Liver (tissue), 3 donors: ENCODE data around the gene TCERG1L.

ENCODE experiments used
- CTCF ChIP-seq: fragments of 150-350 bp; IDR thresholded peaks from 2 replicates; pipeline ENCODE4 v1.5.1; 2017; ENCODE audit warnings: improper control_type of control experiment, low read depth, low read length; ENCODE audit not compliant: missing input control
- FOXA1 ChIP-seq: IDR thresholded peaks from 2 replicates; pipeline ENCODE4 v1.6.1; 2016; ENCODE audit warnings: antibody characterized with exemption
- GABPA ChIP-seq, 2 donors: IDR thresholded peaks in 1 of 2; conservative IDR thresholded peaks in 1 of 2; 2 replicates each; pipeline ENCODE4 v1.6.1; 2016; ENCODE audit warnings: antibody characterized with exemption in 2 of 2, mild to moderate bottlenecking in 1 of 2, moderate library complexity in 1 of 2
- HNF4A ChIP-seq, 2 donors: conservative IDR thresholded peaks; 2 replicates each; pipeline ENCODE4 v1.6.1; 2016; ENCODE audit warnings: antibody characterized with exemption in 2 of 2, mild to moderate bottlenecking in 2 of 2
- JUND ChIP-seq, 2 donors: IDR thresholded peaks; 2 replicates each; pipeline ENCODE4 v1.6.1; 2016; ENCODE audit warnings: antibody characterized with exemption in 2 of 2
- RAD21 ChIP-seq, 2 donors: IDR thresholded peaks; 2 replicates each; pipeline ENCODE4 v1.6.1; 2016; ENCODE audit warnings: antibody characterized with exemption in 2 of 2, mild to moderate bottlenecking in 2 of 2
- SP1 ChIP-seq: IDR thresholded peaks from 2 replicates; pipeline ENCODE4 v1.6.1; 2018; ENCODE audit warnings: antibody characterized with exemption, mild to moderate bottlenecking
- TAF1 ChIP-seq: conservative IDR thresholded peaks from 2 replicates; pipeline ENCODE4 v1.6.1; 2016; ENCODE audit warnings: antibody characterized with exemption, mild to moderate bottlenecking
- YY1 ChIP-seq: IDR thresholded peaks from 2 replicates; pipeline ENCODE4 v1.6.1; 2016; ENCODE audit warnings: antibody characterized with exemption, mild to moderate bottlenecking
- TF ChIP-seq, protein P1 (sequence below): IDR thresholded peaks from 2 replicates; pipeline ENCODE4 v1.6.1; 2016; ENCODE audit warnings: antibody characterized with exemption
- TF ChIP-seq, protein P2 (sequence below): IDR thresholded peaks from 2 replicates; pipeline ENCODE4 v1.6.1; 2016; ENCODE audit warnings: antibody characterized with exemption, mild to moderate bottlenecking
- donor health status: healthy.
- donor health status: healthy.

- TF ChIP-seq HNF4A (conservative IDR thresholded peaks at IDR 0.05) (no peak), CTCF (no peak), JUND (IDR thresholded peaks at IDR 0.05) (no peak), RAD21 (IDR thresholded peaks at IDR 0.05) (no peak), TAF1 (no peak), SP1 (no peak), GABPA (IDR thresholded peaks at IDR 0.05 in 1 of 2, conservative IDR thresholded peaks at IDR 0.05 in 1 of 2) (no peak), YY1 (no peak), FOXA1 (no peak)
- TF ChIP-seq, protein P1, sequence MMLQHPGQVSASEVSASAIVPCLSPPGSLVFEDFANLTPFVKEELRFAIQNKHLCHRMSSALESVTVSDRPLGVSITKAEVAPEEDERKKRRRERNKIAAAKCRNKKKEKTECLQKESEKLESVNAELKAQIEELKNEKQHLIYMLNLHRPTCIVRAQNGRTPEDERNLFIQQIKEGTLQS, result no peak
- TF ChIP-seq, protein P2, sequence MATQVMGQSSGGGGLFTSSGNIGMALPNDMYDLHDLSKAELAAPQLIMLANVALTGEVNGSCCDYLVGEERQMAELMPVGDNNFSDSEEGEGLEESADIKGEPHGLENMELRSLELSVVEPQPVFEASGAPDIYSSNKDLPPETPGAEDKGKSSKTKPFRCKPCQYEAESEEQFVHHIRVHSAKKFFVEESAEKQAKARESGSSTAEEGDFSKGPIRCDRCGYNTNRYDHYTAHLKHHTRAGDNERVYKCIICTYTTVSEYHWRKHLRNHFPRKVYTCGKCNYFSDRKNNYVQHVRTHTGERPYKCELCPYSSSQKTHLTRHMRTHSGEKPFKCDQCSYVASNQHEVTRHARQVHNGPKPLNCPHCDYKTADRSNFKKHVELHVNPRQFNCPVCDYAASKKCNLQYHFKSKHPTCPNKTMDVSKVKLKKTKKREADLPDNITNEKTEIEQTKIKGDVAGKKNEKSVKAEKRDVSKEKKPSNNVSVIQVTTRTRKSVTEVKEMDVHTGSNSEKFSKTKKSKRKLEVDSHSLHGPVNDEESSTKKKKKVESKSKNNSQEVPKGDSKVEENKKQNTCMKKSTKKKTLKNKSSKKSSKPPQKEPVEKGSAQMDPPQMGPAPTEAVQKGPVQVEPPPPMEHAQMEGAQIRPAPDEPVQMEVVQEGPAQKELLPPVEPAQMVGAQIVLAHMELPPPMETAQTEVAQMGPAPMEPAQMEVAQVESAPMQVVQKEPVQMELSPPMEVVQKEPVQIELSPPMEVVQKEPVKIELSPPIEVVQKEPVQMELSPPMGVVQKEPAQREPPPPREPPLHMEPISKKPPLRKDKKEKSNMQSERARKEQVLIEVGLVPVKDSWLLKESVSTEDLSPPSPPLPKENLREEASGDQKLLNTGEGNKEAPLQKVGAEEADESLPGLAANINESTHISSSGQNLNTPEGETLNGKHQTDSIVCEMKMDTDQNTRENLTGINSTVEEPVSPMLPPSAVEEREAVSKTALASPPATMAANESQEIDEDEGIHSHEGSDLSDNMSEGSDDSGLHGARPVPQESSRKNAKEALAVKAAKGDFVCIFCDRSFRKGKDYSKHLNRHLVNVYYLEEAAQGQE, result no peak
These were observed 233.8 kb downstream of the TCERG1L start for GRCh38 chr10:131077724-131078123.
